Subcutaneous adipose tissue (tissue), 4 donors: ENCODE data around the gene TSPAN4. TPM values are rescaled to one million over a fixed set of nuclear protein-coding genes. Genes with fewer than 3 reads are reported as not detected.

ENCODE experiments used
- total RNA-seq, 4 donors: library from RNA; depleted of rRNA; stranded (reverse); fragments of >200 nt; gene quantifications; one replicate each; pipeline ENCODE4 v1.1.0, GENCODE V29; 2016
- TF ChIP-seq, protein P1 (sequence below): fragments of 450-650 bp; IDR thresholded peaks from one replicate; pipeline ENCODE4 v1.5.1; 2016; ENCODE audit warnings: low read depth, mild to moderate bottlenecking, control low read depth, antibody characterized with exemption, moderate library complexity

Gene TSPAN4
- total RNA-seq, 4 donors from 2014 or later: 67.0 to 219 (median 185) TPM

GRCh38 chr11:796565-797295 is 45.9 kb upstream of the TSPAN4 start:
- TF ChIP-seq, protein P1, sequence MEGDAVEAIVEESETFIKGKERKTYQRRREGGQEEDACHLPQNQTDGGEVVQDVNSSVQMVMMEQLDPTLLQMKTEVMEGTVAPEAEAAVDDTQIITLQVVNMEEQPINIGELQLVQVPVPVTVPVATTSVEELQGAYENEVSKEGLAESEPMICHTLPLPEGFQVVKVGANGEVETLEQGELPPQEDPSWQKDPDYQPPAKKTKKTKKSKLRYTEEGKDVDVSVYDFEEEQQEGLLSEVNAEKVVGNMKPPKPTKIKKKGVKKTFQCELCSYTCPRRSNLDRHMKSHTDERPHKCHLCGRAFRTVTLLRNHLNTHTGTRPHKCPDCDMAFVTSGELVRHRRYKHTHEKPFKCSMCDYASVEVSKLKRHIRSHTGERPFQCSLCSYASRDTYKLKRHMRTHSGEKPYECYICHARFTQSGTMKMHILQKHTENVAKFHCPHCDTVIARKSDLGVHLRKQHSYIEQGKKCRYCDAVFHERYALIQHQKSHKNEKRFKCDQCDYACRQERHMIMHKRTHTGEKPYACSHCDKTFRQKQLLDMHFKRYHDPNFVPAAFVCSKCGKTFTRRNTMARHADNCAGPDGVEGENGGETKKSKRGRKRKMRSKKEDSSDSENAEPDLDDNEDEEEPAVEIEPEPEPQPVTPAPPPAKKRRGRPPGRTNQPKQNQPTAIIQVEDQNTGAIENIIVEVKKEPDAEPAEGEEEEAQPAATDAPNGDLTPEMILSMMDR: no peak

GRCh38 chr11:797296-798092 is 45.2 kb upstream of the TSPAN4 start:
- TF ChIP-seq, protein P1: no peak

- TF ChIP-seq, protein P1: no peak
Observed at GRCh38 chr11:798093-798713, 44.4 kb upstream of the TSPAN4 start, which contains the start of gene SLC25A22. TSS of gene SLC25A22 (minus strand) at chr11:798281. CDS start at chr11:795006, 3,275 bp downstream.

DNA sequence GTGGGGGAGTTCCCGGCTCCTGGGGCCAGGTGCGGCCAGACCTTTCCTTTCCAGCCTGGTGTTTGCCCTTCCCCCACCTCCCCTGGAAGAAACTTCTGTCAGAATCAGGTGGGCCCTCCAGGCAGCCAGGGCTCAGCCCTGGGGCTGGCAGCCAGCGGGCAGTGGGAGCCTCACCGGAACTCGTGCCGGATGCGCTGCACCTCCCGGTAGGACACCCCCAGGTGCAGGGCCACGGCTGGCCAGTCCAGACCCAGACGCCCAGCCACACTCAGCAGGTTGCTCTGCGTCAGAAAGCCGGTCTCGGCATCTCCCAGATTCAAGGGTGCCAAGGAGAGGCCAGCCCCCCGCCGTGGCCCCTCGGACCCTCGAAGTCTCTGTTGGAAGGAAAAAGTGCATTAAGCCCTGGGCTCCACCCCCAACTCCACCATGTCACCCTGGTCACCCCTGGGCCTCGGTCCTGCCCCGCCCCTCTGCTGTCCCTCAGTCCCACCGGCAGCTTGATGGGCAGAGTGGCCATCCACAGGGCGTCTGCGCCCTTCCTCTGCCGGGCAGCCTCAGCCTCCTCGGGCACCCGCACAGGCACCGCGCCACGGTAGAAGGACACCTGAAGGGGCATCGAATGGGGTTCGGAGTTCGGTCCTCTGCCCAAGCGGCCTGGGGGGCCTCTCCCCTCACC is 42.9 kb upstream of the TSPAN4 start:
- TF ChIP-seq, protein P1: no peak

- TF ChIP-seq, protein P1: no peak
Observed at GRCh38 chr11:800473-800872, 42.2 kb upstream of the TSPAN4 start.

DNA sequence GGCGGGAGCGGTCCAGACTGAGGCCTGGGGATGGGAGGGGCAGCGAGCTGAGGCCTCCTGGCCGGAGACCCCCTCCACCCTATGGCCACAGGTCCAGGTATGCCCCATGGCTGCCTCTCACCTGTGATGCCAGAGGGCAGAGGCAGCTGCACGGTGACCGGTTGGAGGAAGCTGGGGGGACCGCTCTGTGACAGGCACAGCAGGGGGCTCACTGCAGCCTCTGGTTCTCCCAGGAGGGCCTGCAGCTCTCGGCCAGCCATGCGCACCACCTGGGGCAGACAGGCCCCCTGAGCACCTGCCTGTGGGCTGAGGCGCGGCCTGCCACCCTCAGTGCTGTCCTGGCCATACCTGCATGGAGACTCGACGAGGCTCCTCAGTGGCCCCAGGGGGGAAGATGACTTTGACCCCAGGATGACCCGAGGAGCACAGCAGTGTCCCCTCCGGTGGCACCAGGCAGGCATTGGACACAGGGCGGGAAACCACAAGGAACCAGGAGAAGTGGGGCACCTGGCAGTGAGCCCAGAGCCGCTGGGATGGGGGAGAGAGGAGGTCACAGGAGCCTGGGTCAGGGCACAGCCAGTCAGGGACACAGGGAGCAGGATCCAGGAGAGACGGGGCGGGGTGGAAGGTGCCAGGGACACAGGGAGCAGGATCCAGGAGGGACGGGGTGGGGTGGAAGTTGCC is 41.4 kb upstream of the TSPAN4 start:
- TF ChIP-seq, protein P1: no peak
